WTC11 (cell line): ENCODE results near the gene SLC16A13. TPM values are rescaled to one million over a fixed set of nuclear protein-coding genes. Genes with fewer than 3 reads are reported as not detected.
A peak's percentile ranks its signal among the peaks of the same experiment; 100 is the strongest.

Source experiments
- ARID4B ChIP-seq: sonication (generic); formaldehyde crosslinking; IDR thresholded peaks from 2 replicates; pipeline ENCODE4 v1.8.0; 2023; ENCODE audit warnings: missing genetic modification reagents, mild to moderate bottlenecking, borderline replicate concordance
- ATF1 ChIP-seq: sonication (generic); formaldehyde crosslinking; IDR thresholded peaks from 2 replicates; pipeline ENCODE4 v1.8.1; 2023; ENCODE audit warnings: mild to moderate bottlenecking, moderate library complexity, missing genetic modification reagents
- ATF6 ChIP-seq: sonication (generic); formaldehyde crosslinking; IDR thresholded peaks from 2 replicates; pipeline ENCODE4 v1.8.1; 2023; ENCODE audit warnings: mild to moderate bottlenecking, missing genetic modification reagents
- CBFB ChIP-seq: sonication (generic); formaldehyde crosslinking; IDR thresholded peaks from 2 replicates; pipeline ENCODE4 v1.8.1; 2022; ENCODE audit warnings: mild to moderate bottlenecking, low read depth, missing genetic modification reagents
- CREB1 ChIP-seq: sonication (generic); formaldehyde crosslinking; IDR thresholded peaks from 2 replicates; pipeline ENCODE4 v1.8.0; 2023; ENCODE audit warnings: mild to moderate bottlenecking, missing genetic modification reagents
- CREM ChIP-seq: sonication (generic); formaldehyde crosslinking; IDR thresholded peaks from 2 replicates; pipeline ENCODE4 v1.8.1; 2022; ENCODE audit warnings: mild to moderate bottlenecking, missing genetic modification reagents, moderate library complexity
- CTCF ChIP-seq: fragments of 200-600 bp; IDR thresholded peaks from 2 replicates; pipeline ENCODE4 v1.8.0; 2022; ENCODE audit warnings: antibody characterized with exemption
- E2F5 ChIP-seq: sonication (generic); formaldehyde crosslinking; IDR thresholded peaks from 2 replicates; pipeline ENCODE4 v1.8.1; 2022; ENCODE audit warnings: mild to moderate bottlenecking, moderate library complexity, missing genetic modification reagents
- ESRRA ChIP-seq: sonication (generic); formaldehyde crosslinking; IDR thresholded peaks from 2 replicates; pipeline ENCODE4 v1.8.1; 2022; ENCODE audit warnings: mild to moderate bottlenecking, missing genetic modification reagents, borderline replicate concordance
- GABPB1 ChIP-seq: sonication (generic); formaldehyde crosslinking; IDR thresholded peaks from 2 replicates; pipeline ENCODE4 v1.8.1; 2023; ENCODE audit warnings: mild to moderate bottlenecking, missing genetic modification reagents
- HMGA2 ChIP-seq: fragments of 250-450 bp; sonication (Bioruptor Pico); IDR thresholded peaks from 2 replicates; pipeline ENCODE4 v1.4.0; 2021; ENCODE audit warnings: mild to moderate bottlenecking, moderate library complexity
- MAX ChIP-seq: sonication (generic); formaldehyde crosslinking; IDR thresholded peaks from 2 replicates; pipeline ENCODE4 v1.8.0; 2022; ENCODE audit warnings: mild to moderate bottlenecking, missing genetic modification reagents
- MLX ChIP-seq: sonication (generic); formaldehyde crosslinking; IDR thresholded peaks from 2 replicates; pipeline ENCODE4 v1.8.1; 2023; ENCODE audit warnings: mild to moderate bottlenecking, missing genetic modification reagents, moderate library complexity
- MXD4 ChIP-seq: fragments of 250-450 bp; sonication (Bioruptor Pico); IDR thresholded peaks from 2 replicates; pipeline ENCODE4 v1.8.0; 2021; ENCODE audit warnings: mild to moderate bottlenecking, moderate library complexity, borderline replicate concordance
- MYBL2 ChIP-seq: sonication (generic); formaldehyde crosslinking; IDR thresholded peaks from 2 replicates; pipeline ENCODE4 v1.8.1; 2023; ENCODE audit warnings: mild to moderate bottlenecking, moderate library complexity, missing genetic modification reagents
- PREB ChIP-seq: sonication (generic); formaldehyde crosslinking; IDR thresholded peaks from 2 replicates; pipeline ENCODE4 v1.8.1; 2022; ENCODE audit warnings: mild to moderate bottlenecking, missing genetic modification reagents, moderate library complexity, borderline replicate concordance
- SMAD4 ChIP-seq: sonication (generic); formaldehyde crosslinking; IDR thresholded peaks from 2 replicates; pipeline ENCODE4 v1.8.0; 2022; ENCODE audit warnings: mild to moderate bottlenecking, missing genetic modification reagents
- TP53 ChIP-seq: sonication (generic); formaldehyde crosslinking; IDR thresholded peaks from 2 replicates; pipeline ENCODE4 v1.8.1; 2023; ENCODE audit warnings: mild to moderate bottlenecking, missing genetic modification reagents
- ZNF281 ChIP-seq: sonication (generic); formaldehyde crosslinking; IDR thresholded peaks from 2 replicates; pipeline ENCODE4 v1.8.0; 2023; ENCODE audit warnings: mild to moderate bottlenecking, missing genetic modification reagents
- ZNF317 ChIP-seq: sonication (generic); formaldehyde crosslinking; IDR thresholded peaks from 2 replicates; pipeline ENCODE4 v1.8.1; 2023; ENCODE audit warnings: low read depth, mild to moderate bottlenecking, moderate library complexity, missing genetic modification reagents, borderline replicate concordance
- ZNF423 ChIP-seq: fragments of 250-450 bp; sonication (Bioruptor Pico); IDR thresholded peaks from 2 replicates; pipeline ENCODE4 v2.1.2; 2022; ENCODE audit warnings: mild to moderate bottlenecking, moderate library complexity
- ZNF512 ChIP-seq: sonication (generic); formaldehyde crosslinking; IDR thresholded peaks from 2 replicates; pipeline ENCODE4 v1.8.1; 2022; ENCODE audit warnings: missing genetic modification reagents, borderline replicate concordance
- total RNA-seq: library from RNA; stranded (reverse); gene quantifications from 3 replicates; pipeline ENCODE4 v1.2.3, GENCODE V29; 2021

SLC16A13 gene
- total RNA-seq, 1 experiment from 2014 or later, result 5.2 TPM

GRCh38 chr17:7014261-7014994 lies 21.4 kb upstream of the SLC16A13 start (continued):
- TF ChIP-seq ZNF512 (CRISPR knock-in tag) (no peak), ATF1 (CRISPR knock-in tag) (no peak), TP53 (CRISPR knock-in tag) (no peak), E2F5 (CRISPR knock-in tag) (peak; percentile 52; the same call in 1 of the 2 replicates), ZNF317 (CRISPR knock-in tag) (no peak), CTCF (peak; percentile 65), SMAD4 (no peak), ZNF423 (peak; percentile 3; the same call in 1 of the 2 replicates), GABPB1 (peak; percentile 46), ESRRA (CRISPR knock-in tag) (0 out of 2 replicates have a peak, but pooled peaks have one; percentile 16), ATF6 (CRISPR knock-in tag) (no peak), HMGA2 (no peak), ZNF281 (CRISPR knock-in tag) (no peak), MLX (CRISPR knock-in tag) (no peak), MXD4 (CRISPR knock-in tag) (no peak), PREB (CRISPR knock-in tag) (no peak), CREB1 (CRISPR knock-in tag) (no peak), CBFB (CRISPR knock-in tag) (peak; percentile 69; the same call in 1 of the 2 replicates), CREM (peak; percentile 81), MAX (CRISPR knock-in tag) (peak; percentile 56; the same call in 1 of the 2 replicates), MYBL2 (CRISPR knock-in tag) (peak; percentile 69; the same call in 1 of the 2 replicates), ARID4B (CRISPR knock-in tag) (peak; percentile 16; the same call in 1 of the 2 replicates)
